NCI-H526 treated with DMSO at 0.1 percent for 48 hours (cell line): ENCODE data around the gene GPM6B.

ENCODE experiments used
- DNase-seq: peaks from one replicate; lab custom pipeline; 2025; lab: John Stamatoyannopoulos, UW

Gene GPM6B, protein sequence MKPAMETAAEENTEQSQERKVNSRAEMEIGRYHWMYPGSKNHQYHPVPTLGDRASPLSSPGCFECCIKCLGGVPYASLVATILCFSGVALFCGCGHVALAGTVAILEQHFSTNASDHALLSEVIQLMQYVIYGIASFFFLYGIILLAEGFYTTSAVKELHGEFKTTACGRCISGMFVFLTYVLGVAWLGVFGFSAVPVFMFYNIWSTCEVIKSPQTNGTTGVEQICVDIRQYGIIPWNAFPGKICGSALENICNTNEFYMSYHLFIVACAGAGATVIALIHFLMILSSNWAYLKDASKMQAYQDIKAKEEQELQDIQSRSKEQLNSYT

DNA sequence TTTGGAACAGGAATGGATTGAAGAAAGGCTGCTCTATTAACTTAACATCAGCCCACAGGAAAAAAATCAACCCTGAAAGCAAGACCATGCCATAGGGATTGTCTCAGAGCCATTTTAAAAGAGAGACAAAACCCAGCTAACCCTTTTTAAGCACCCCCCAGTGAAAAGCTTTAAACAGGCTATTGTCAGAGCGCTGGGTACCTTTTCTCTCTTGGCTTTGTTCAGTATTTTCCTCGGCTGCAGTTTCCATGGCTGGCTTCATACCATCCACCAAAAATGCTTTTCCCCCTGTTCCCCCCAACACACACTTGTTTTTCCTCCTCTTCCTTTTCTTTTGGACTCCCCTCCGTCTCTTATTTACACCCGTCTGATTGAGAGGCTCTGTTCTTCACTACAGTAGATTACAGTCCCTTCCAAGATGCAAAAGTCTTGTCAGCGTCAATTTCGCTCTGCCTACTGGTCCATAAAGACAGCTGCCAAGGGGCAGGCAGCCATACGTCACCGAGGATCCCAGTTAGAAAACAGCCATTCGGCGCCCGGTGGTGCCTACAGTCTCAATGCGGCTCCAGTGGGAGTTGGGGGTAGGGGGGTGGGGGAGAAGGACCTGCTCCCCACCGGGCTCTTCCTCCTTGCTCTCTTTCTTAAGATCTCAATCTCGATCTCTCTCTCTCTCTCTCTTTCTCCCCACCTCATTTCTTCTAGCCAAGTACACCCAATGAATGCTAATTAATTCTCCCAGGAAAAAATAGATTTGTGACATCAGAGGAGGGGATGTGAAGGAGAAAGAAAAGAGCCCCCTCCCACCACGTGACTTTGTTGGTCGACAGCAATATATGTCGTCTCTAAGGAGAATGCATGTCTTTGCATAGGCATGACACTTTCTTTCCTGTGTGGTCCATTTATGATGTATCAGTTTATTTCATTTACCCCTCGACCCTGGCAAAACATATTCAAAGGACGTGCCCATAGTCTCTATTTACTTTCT, at the start of gene GPM6B:
Gene GPM6B (minus strand): TSS at position 451 of the 985 bp plus-strand sequence. CDS start 189 bp downstream, at position 262.
- DNase-seq: no peak

GRCh38 chrX:13864264-13864663, 47.4 kb upstream of the GPM6B start:
- no peak for DNase-seq

GRCh38 chrX:13863324-13863723, 46.4 kb upstream of the GPM6B start:
- no peak for DNase-seq

- DNase-seq: no peak
Measured at GRCh38 chrX:13859724-13860123, 42.8 kb upstream of the GPM6B start.

DNA sequence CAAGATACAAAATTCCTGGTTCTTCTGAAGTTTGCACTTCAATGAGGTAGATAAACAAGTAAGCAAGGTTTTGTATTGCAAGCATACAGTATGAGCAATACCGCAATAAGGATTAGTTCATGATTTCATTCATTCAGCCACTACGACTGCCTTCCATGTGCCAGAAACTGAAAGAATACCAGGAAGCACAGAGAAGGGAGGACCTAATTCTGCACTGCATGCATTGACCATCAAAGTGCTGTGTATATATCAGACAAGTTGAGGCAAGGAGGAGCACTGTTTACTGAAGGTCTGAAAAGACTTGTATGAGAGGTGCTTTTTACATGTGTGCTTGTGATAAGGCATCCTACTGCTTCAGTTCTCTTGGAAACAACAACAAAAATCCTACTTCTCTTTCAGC, 40.9 kb upstream of the GPM6B start:
- no peak for DNase-seq

GRCh38 chrX:13855689-13856450, 39.0 kb upstream of the GPM6B start:
- DNase-seq: no peak

GRCh38 chrX:13854003-13854402, 37.1 kb upstream of the GPM6B start:
- DNase-seq: no peak

DNA sequence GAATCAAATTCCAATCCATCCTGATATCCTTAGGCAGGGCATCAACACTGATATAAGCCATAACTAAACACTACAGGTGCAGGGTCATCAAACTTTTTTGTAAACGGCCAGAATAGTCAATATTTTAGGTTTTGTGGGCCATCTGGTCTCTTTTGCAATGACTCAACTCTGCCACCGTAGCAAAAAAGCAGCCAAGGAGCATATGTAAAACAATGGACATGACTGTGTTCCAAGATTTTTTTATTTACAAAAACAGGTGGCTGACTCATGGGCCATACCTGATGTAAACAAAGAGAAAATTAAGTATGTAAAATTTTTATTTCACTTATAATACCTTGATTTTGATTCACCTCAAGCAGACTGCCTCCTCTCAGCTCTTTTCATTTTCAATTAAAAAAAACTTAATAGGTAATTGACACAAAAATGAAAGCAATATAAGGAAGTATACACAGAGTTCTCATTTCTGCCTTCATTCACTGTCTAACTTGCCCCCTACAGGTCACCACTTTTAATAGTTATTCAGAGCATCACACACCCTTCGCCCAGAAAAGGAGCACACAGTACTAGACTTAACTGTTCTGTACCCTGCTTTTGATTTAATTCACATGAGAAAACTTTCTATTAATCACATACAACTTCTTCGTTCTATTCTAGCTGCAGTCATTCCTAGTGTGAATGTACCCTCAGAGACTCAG, 35.3 kb upstream of the GPM6B start:
- DNase-seq: no peak

DNA sequence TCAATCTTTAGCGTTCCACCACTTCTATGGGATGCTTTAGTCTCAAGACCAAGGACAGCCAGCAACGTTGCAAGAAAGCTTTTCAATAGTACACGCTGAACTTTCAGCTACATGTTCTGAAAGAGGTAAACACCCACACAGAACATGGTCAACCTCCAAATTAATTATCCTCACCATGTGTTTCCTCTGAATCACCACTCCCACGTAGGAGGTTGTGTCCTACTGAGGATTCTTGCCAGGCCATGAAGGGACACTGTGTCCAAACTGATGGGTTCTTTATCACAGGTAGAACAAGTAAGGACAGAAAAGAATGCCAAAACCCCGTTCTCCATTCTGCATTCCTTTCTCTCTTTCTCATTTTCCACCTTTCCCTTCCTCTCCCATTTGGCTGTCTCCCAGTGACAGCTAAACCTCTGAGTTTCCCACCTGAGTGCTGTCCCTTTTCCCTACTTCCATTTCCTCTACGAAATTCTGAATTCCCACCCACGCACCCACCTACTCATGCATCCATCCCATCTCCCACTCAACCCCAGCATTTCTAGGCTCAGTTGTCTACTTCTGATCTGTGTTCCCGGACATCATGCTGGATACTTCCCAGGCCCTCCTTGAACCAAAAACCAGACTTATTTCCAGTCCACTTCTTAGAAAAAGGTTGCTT, 29.0 kb upstream of the GPM6B start:
- DNase-seq: no peak

- DNase-seq: no peak
Measured at GRCh38 chrX:13843150-13843721, 26.3 kb upstream of the GPM6B start.

DNA sequence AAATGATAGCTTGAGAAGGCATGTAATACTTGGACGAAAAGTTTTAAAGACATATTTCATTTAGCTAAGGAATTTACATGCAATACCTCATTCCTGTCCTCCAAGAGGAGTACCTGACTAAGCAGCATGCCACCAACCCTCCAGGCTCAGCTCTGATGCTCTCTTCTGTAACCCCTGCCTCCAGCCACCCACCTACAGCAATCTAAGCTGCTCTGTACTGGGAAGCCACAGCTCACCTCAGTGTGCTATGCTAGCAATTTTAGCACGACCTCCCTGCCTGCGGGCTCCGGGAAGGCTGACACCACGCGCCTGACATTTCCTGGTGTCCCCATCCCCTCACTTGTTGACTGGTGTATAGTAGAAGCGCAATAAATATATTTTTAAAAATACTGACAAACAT, 23.2 kb upstream of the GPM6B start:
- no peak for DNase-seq

GRCh38 chrX:13837290-13837745, 20.4 kb upstream of the GPM6B start:
- no peak for DNase-seq

DNA sequence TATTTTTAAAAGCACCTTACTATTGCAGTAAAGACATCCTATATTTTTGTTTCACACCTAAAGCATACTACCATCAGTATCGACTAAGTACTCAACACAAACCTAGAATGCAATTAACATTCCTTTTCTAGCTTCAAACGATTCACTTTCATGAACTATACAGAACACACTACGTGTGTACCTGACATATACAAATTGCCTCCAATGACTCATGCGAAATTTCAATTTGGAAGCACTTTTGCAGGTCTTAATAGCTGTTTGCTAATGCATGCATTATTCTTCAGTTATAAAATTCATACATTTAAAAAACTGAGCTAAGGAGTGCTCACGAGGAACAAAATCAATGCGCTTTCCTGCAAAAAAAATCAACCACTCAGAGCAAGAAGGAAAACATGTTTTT, 19.7 kb upstream of the GPM6B start:
- no peak for DNase-seq

DNA sequence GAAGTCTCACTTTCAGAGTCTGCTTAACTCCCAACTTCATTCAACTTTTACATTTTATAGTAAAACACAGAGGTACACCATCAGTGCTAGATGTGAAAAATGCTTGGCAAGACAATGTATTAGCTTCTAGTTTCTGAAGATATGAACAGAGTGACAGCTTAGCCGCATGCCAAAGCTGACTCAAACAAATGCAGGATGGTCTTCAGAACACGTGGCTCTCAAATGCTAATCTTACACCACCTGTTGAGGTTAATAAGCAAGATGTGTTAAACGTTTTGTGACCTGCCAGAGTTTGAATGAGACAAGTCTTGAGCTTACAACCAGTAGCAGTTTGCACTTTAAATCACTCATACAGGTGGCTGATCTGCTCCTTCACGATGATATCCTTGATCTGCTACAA, 18.9 kb upstream of the GPM6B start:
- DNase-seq: no peak

GRCh38 chrX:13834355-13834754, 17.5 kb upstream of the GPM6B start:
- no peak for DNase-seq

GRCh38 chrX:13829983-13830382, 13.1 kb upstream of the GPM6B start:
- DNase-seq: no peak

GRCh38 chrX:13828392-13828791, 11.5 kb upstream of the GPM6B start:
- no peak for DNase-seq

- no peak for DNase-seq
Measured at GRCh38 chrX:13827298-13828090, 10.6 kb upstream of the GPM6B start.

GRCh38 chrX:13826770-13827169, 9.9 kb upstream of the GPM6B start:
- no peak for DNase-seq
